GM08714 (cell line): Measurements from ENCODE around the gene SLX4.

Experiments used
- H3K4me3 ChIP-seq: fragments of 200-500 bp; sonication (Bioruptor generic); 2 replicates; pipeline ENCODE4 v1.5.1; 2014; ENCODE audit warnings: mild to moderate bottlenecking, low read length, inconsistent platforms
- ZNF274 ChIP-seq: IDR thresholded peaks from 2 replicates; pipeline ENCODE4 v1.6.1; 2012; ENCODE audit warnings: mild to moderate bottlenecking, low read depth, low read length

Gene SLX4

GRCh38 chr16:3589991-3590701, 21.3 kb downstream of the SLX4 start:
- no peak overlapping the region for H3K4me3 ChIP-seq
- TF ChIP-seq ZNF274 = no peak

GRCh38 chr16:3589441-3589921, 21.9 kb downstream of the SLX4 start:
- no peak for TF ChIP-seq ZNF274
- H3K4me3 ChIP-seq = no peak overlapping the region

GRCh38 chr16:3589001-3589400, 22.4 kb downstream of the SLX4 start:
- H3K4me3 ChIP-seq = no peak overlapping the region

DNA sequence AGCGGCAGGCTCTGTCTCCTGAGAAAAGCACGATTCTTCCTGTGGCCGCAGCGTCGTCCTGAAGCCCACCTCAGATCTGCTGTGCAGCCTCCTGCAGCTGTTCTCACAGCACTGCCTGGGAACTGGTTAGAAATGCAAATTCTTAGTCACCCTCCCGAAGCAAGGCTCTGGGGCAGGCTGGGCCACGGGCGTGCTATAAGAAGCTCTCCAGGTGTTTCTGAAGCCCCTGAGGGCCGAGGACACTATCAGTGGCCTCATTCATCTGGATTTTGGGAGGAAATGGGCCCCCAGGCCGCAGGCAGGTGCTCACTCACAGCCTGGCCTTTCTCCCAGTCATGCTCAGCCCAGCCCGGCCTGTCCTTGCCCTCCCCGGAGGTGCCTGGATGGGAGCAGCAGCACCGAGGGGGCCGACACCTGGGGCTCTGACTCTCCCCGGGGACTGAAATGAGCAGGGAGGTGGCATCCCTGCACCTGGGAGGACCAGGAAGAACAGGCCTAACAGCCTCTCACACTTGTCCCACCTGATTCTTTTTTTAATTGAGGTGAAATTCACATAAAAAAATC, 23.8 kb downstream of the SLX4 start:
- TF ChIP-seq ZNF274 = no peak
- H3K4me3 ChIP-seq = no peak overlapping the region

More at GRCh38 chr16:3589001-3589400, 22.4 kb downstream of the SLX4 start:
- no peak for TF ChIP-seq ZNF274

- H3K4me3 ChIP-seq = no peak overlapping the region
- TF ChIP-seq ZNF274 = no peak
These were observed 27.0 kb downstream of the SLX4 start for GRCh38 chr16:3584412-3584811.

DNA sequence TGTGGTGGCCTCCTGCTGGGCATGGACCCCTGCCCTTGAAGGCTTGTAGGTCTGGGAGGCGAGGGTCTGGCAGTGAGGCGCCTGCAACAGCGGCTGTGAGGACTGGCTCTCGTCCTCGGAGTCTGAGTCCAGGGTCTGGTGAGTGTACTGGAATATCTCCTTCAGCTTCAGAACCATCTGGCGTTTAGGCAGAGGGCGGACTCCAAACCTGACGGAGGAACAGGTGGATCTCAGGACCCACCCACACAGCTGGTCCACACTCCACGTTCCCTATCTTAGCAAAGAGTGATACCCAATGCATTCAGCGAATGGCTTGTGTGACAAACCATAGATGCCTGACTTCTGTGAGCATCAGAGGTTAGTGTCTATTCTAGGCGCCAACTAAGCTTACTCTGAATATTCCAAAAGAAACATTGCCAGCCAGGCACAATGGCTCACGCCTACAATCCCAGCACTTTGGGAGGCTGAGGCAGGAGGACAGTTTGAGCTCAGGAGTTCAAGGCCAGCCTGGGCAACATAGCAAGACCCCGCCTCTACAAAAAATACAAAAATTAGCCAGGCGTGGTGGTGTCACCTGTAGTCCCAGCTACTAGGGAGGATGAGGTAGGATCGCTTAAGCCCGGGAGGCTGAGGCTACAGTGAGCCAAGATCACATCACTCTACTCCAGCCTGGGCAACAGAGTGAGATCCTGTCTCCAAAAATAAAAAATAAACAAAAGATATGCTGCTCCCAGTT, 27.9 kb downstream of the SLX4 start:
- no peak for TF ChIP-seq ZNF274
- no peak overlapping the region for H3K4me3 ChIP-seq

- H3K4me3 ChIP-seq = no peak overlapping the region
- no peak for TF ChIP-seq ZNF274
These were observed 28.9 kb downstream of the SLX4 start for GRCh38 chr16:3582276-3583165.

DNA sequence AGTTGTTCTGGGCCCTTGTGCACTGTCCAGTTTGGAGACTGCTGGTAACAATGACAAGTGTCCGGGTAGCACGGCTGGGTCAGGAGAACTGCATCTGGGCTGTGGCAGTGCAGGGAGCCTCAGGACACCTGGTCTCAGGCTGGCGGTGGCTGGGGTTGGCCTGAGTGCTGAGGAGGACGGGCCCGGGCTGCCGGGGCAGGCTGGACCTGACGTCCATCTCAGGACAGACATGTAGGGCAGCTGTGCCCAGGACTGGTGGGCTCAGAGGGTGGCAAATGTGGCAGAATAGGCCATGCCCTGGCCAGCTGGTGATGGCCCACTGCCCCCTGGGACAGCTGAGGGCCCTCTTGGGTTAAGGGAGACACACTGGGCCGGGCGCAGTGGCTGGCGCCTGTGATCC, 30.0 kb downstream of the SLX4 start:
- TF ChIP-seq ZNF274 = no peak
- H3K4me3 ChIP-seq = no peak overlapping the region

GRCh38 chr16:3580686-3581085, 30.7 kb downstream of the SLX4 start:
- no peak for TF ChIP-seq ZNF274
- no peak overlapping the region for H3K4me3 ChIP-seq

DNA sequence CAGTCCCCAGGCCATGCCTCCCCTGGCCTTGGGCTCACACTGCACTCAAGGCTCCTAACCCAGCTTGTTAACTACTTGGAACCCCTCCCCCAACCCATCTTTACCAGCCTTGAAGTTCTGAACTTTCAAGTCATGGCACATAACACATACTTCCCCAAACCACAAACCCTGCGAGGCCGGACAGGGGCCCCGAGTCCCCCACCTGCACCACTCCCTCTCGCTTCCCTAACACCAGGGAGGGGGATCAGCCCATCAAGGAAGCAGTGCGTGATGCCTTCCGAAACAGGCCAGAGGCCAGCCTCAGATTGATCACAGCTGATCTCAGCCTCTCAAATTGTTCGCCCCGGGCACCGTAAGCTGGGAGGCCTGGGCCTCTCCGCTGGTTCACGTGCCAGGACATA, 31.2 kb downstream of the SLX4 start:
- no peak for TF ChIP-seq ZNF274
- H3K4me3 ChIP-seq = no peak overlapping the region

GRCh38 chr16:3579776-3580175, 31.6 kb downstream of the SLX4 start:
- no peak overlapping the region for H3K4me3 ChIP-seq
- no peak for TF ChIP-seq ZNF274

GRCh38 chr16:3578610-3579551, 32.5 kb downstream of the SLX4 start:
- H3K4me3 ChIP-seq = no peak overlapping the region; the same call in 1 of the 2 replicates
- TF ChIP-seq ZNF274 = no peak

GRCh38 chr16:3578121-3578520, 33.3 kb downstream of the SLX4 start:
- TF ChIP-seq ZNF274 = no peak
- H3K4me3 ChIP-seq = no peak overlapping the region; the same call in 1 of the 2 replicates
